ENCODE data around the gene SELENON. TPM values are rescaled to one million over a fixed set of nuclear protein-coding genes. Genes with fewer than 3 reads are reported as not detected.

The SELENON gene
- total and polyA plus RNA-seq, 2 donors, result 4.8 to 17.4 TPM

DNA sequence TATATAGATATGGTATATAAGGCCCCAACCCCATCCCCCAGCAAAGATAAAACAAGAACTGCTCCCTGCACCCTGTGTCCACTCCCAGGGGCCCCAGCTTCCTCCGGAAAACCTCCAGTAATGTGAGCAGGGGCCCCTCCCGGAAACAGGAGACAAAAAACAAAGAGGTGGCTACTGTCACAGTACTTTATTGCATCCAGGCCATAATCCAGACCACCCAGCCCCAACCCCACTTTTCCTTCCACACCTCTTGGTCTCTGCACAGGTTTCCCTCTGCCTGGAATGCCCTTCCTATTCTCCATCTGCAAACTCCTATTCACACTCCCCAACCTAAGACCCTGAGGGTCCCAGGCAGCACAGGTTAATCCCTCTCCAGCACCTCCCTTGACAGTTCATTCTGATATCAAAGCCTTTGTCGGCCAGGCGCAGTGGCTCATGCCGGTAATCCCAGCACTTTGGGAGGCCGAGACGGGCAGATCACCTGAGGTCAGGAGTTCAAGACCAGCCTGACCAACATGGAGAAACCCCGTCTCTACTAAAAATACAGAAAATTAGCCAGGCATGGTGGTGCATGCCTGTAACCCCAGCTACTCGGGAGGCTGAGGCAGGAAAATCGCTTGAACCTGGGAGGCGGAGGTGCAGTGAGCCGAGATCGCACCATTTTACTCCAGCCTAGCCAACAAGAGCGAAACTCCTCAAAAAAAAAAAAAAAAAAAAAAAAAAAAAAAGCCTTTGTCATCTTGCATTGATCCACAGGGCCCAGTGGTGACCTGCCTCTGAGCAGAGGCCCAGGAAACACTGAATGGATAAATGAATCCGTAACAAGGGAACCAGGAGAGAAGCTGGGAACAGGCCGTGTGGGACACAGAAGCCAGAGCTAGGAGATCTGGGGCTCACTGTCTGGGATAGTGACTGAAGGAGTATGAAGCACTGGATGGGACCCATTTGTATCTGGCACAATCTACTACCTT, 61.6 kb downstream of the SELENON start:
- 71% methylated on average over 16 of the region's 16 CpGs for WGBS
- Histone ChIP-seq H3K36me3 (ENCODE audit: control insufficient read depth in 2 of 2, insufficient read depth in 2 of 2, low read length in 1 of 2) (peaks cover 0 to 9% of the 10 kb centered on the region in 2 donors), H3K4me1 (ENCODE audit: control insufficient read depth in 2 of 2, insufficient read depth in 2 of 2, low read length in 2 of 2) (peaks cover 7 to 24% of the 10 kb centered on the region in 2 donors), H3K27ac (ENCODE audit: low read depth in 1 of 2, low read length in 1 of 2) (no peak overlapping the region), H3K27me3 (ENCODE audit: control insufficient read depth in 2 of 2, insufficient read depth in 1 of 2, low read length in 1 of 2) (no peaks in the 10 kb centered on the region), H3K4me3 (ENCODE audit: low read length in 2 of 2) (no peak overlapping the region), H3K9me3 (ENCODE audit: control insufficient read depth in 2 of 2, insufficient read depth in 1 of 2, low read length in 1 of 2) (peaks cover 0 to 10% of the 10 kb centered on the region in 2 donors)
- no peak for DNase-seq (ENCODE audit: low read depth in 6 of 9, low spot score in 9 of 9)

- no peak overlapping the region for H3K27ac ChIP-seq (ENCODE audit: low read depth in 1 of 2, low read length in 1 of 2)
- peaks cover 0 to 9% of the 10 kb centered on the region in 2 donors for H3K36me3 ChIP-seq (ENCODE audit: control insufficient read depth in 2 of 2, insufficient read depth in 2 of 2, low read length in 1 of 2)
- H3K9me3 ChIP-seq (ENCODE audit: control insufficient read depth in 2 of 2, insufficient read depth in 1 of 2, low read length in 1 of 2), result peaks cover 0 to 10% of the 10 kb centered on the region in 2 donors
- peaks cover 7 to 24% of the 10 kb centered on the region in 2 donors for H3K4me1 ChIP-seq (ENCODE audit: control insufficient read depth in 2 of 2, insufficient read depth in 2 of 2, low read length in 2 of 2)
- WGBS, result 96% methylated on average over 20 of the region's 20 CpGs
- H3K27me3 ChIP-seq (ENCODE audit: control insufficient read depth in 2 of 2, insufficient read depth in 1 of 2, low read length in 1 of 2), result no peaks in the 10 kb centered on the region
- DNase-seq (ENCODE audit: low read depth in 6 of 9, low spot score in 9 of 9), result no peak
- H3K4me3 ChIP-seq (ENCODE audit: low read length in 2 of 2), result no peak overlapping the region
Measured at GRCh38 chr1:25862785-25863485, 62.9 kb downstream of the SELENON start.

DNA sequence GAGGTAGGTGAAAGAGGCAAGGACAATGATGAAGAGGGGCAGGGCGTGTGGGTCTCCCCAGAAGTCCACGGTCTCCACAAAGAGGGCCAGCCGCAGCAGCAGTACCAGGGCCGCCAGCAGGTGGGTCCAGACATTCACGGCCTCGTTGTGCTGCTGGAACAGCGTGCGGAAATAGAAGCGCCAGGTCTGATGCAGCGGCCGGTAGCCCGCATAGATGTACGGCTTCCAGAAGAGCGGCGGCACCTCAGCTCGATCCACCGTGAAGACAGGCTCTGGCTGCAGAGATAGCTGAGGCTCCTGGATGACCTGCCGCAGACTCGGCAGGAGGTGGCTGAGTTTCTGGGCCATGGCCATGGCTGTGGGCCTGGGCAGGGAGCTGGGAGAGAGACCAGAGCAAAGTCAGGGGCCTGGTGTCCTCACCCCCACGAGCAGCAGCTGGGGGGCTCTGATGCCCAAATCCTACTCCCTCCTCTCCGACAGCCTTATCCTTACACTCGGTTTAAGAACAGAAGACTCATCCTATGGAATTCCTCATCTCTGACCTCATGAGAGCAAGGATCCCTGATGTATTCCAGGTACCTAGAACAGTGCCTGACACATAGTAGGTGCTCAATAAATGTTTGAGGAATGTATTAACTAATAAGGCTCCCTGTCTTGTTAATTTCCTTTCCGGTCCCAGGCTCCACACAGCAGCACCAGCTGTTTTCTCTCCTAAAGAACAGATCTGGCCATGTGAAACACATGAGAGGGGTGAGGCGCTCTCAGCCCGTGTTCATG, 63.7 kb downstream of the SELENON start:
- H3K27ac ChIP-seq (ENCODE audit: low read depth in 1 of 2, low read length in 1 of 2), result no peak overlapping the region
- DNase-seq (ENCODE audit: low read depth in 6 of 9, low spot score in 9 of 9), result no peak
- WGBS, result 98% methylated on average over 25 of the region's 25 CpGs
- peaks cover 0 to 9% of the 10 kb centered on the region in 2 donors for H3K36me3 ChIP-seq (ENCODE audit: control insufficient read depth in 2 of 2, insufficient read depth in 2 of 2, low read length in 1 of 2)
- peaks cover 5 to 21% of the 10 kb centered on the region in 2 donors for H3K4me1 ChIP-seq (ENCODE audit: control insufficient read depth in 2 of 2, insufficient read depth in 2 of 2, low read length in 2 of 2)
- H3K9me3 ChIP-seq (ENCODE audit: control insufficient read depth in 2 of 2, insufficient read depth in 1 of 2, low read length in 1 of 2), result peaks cover 0 to 10% of the 10 kb centered on the region in 2 donors
- no peak overlapping the region for H3K4me3 ChIP-seq (ENCODE audit: low read length in 2 of 2)
- no peaks in the 10 kb centered on the region for H3K27me3 ChIP-seq (ENCODE audit: control insufficient read depth in 2 of 2, insufficient read depth in 1 of 2, low read length in 1 of 2)

DNA sequence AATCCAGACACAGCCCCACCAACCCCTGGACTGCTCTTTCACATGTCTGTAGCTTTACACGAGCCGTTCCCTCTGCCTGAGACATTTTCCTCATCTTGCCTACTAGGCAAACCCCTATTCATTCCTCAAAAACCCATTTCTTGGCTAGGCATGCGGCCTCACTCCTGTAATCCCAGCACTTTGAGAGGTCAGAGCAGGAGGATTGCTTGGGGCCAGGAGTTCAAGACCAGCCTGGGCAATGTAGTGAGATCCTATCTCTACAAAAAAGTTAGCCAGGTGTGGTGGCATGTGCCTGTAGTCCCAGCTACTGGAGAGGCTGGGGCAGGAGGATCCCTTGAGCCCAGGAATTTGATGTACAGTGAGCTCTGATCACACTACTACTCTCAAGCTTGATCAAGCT, 64.4 kb downstream of the SELENON start:
- no peak overlapping the region for H3K4me3 ChIP-seq (ENCODE audit: low read length in 2 of 2)
- H3K27me3 ChIP-seq (ENCODE audit: control insufficient read depth in 2 of 2, insufficient read depth in 1 of 2, low read length in 1 of 2), result no peaks in the 10 kb centered on the region
- H3K4me1 ChIP-seq (ENCODE audit: control insufficient read depth in 2 of 2, insufficient read depth in 2 of 2, low read length in 2 of 2), result peaks cover 0 to 16% of the 10 kb centered on the region in 2 donors
- no peak for DNase-seq (ENCODE audit: low read depth in 6 of 9, low spot score in 9 of 9)
- 95% methylated on average over 3 of the region's 3 CpGs for WGBS
- H3K9me3 ChIP-seq (ENCODE audit: control insufficient read depth in 2 of 2, insufficient read depth in 1 of 2, low read length in 1 of 2), result peaks cover 0 to 9% of the 10 kb centered on the region in 2 donors
- H3K36me3 ChIP-seq (ENCODE audit: control insufficient read depth in 2 of 2, insufficient read depth in 2 of 2, low read length in 1 of 2), result peaks cover 0 to 9% of the 10 kb centered on the region in 2 donors
- no peak overlapping the region for H3K27ac ChIP-seq (ENCODE audit: low read depth in 1 of 2, low read length in 1 of 2)

- 98% methylated on average over 1 of the region's 1 CpG for WGBS
- Histone ChIP-seq H3K4me3 (ENCODE audit: low read length in 2 of 2) (no peak overlapping the region), H3K9me3 (ENCODE audit: control insufficient read depth in 2 of 2, insufficient read depth in 1 of 2, low read length in 1 of 2) (no peaks in the 10 kb centered on the region), H3K36me3 (ENCODE audit: control insufficient read depth in 2 of 2, insufficient read depth in 2 of 2, low read length in 1 of 2) (peaks cover 0 to 9% of the 10 kb centered on the region in 2 donors), H3K4me1 (ENCODE audit: control insufficient read depth in 2 of 2, insufficient read depth in 2 of 2, low read length in 2 of 2) (peaks cover 0 to 5% of the 10 kb centered on the region in 2 donors), H3K27me3 (ENCODE audit: control insufficient read depth in 2 of 2, insufficient read depth in 1 of 2, low read length in 1 of 2) (no peaks in the 10 kb centered on the region), H3K27ac (ENCODE audit: low read depth in 1 of 2, low read length in 1 of 2) (no peak overlapping the region)
- no peak for DNase-seq (ENCODE audit: low read depth in 6 of 9, low spot score in 9 of 9)
Measured at GRCh38 chr1:25866288-25866687, 66.3 kb downstream of the SELENON start.

- H3K27me3 ChIP-seq (ENCODE audit: control insufficient read depth in 2 of 2, insufficient read depth in 1 of 2, low read length in 1 of 2), result no peaks in the 10 kb centered on the region
- peaks cover 0 to 9% of the 10 kb centered on the region in 2 donors for H3K36me3 ChIP-seq (ENCODE audit: control insufficient read depth in 2 of 2, insufficient read depth in 2 of 2, low read length in 1 of 2)
- peaks cover 0 to 9% of the 10 kb centered on the region in 2 donors for H3K4me1 ChIP-seq (ENCODE audit: control insufficient read depth in 2 of 2, insufficient read depth in 2 of 2, low read length in 2 of 2)
- peaks cover 0 to 3% of the 10 kb centered on the region in 2 donors for H3K9me3 ChIP-seq (ENCODE audit: control insufficient read depth in 2 of 2, insufficient read depth in 1 of 2, low read length in 1 of 2)
- no peak for DNase-seq (ENCODE audit: low read depth in 6 of 9, low spot score in 9 of 9)
- no peak overlapping the region for H3K27ac ChIP-seq (ENCODE audit: low read depth in 1 of 2, low read length in 1 of 2)
- WGBS, result 86% methylated on average over 9 of the region's 9 CpGs
- no peak overlapping the region for H3K4me3 ChIP-seq (ENCODE audit: low read length in 2 of 2)
Measured at GRCh38 chr1:25867210-25867991, 67.4 kb downstream of the SELENON start.

Other genes starting within 250 kb of the SELENON start
- 9.7 TPM for gene MAN1C1, start 183.4 kb upstream of the SELENON start, total RNA-seq
- gene MAN1C1, start 183.4 kb upstream of the SELENON start, polyA plus RNA-seq, result 18.4 TPM
- 21.5 TPM for gene MTFR1L, start 19.8 kb downstream of the SELENON start, total RNA-seq
- gene MTFR1L, start 19.8 kb downstream of the SELENON start, polyA plus RNA-seq, result 53.9 TPM
- 4.5 TPM for gene AUNIP, start 59.3 kb downstream of the SELENON start, total RNA-seq
- 0.59 TPM for gene AUNIP, start 59.3 kb downstream of the SELENON start, polyA plus RNA-seq
- 2.5 TPM for gene PAQR7, start 75.5 kb downstream of the SELENON start, total RNA-seq
- gene PAQR7, start 75.5 kb downstream of the SELENON start, polyA plus RNA-seq, result 2.9 TPM
- 1,468 TPM for gene STMN1, start 106.2 kb downstream of the SELENON start, total RNA-seq
- 472 TPM for gene STMN1, start 106.2 kb downstream of the SELENON start, polyA plus RNA-seq
- 73.1 TPM for gene PAFAH2, start 197.9 kb downstream of the SELENON start, total RNA-seq
- 28.2 TPM for gene PAFAH2, start 197.9 kb downstream of the SELENON start, polyA plus RNA-seq
- gene EXTL1, start 221.6 kb downstream of the SELENON start, total RNA-seq, result 0.09 TPM
- 0.14 TPM for gene EXTL1, start 221.6 kb downstream of the SELENON start, polyA plus RNA-seq
- gene SLC30A2, start 245.9 kb downstream of the SELENON start, total RNA-seq, result 0.05 TPM
- gene SLC30A2, start 245.9 kb downstream of the SELENON start, polyA plus RNA-seq, result 0.41 TPM

Measured in thymus (tissue), 11 donors.